K562 (cell line): Measurements from ENCODE around the gene PLCD4. TPM values are rescaled to one million over a fixed set of nuclear protein-coding genes. Genes with fewer than 3 reads are reported as not detected.

Source experiments
- ATAC-seq: fragments of 200-7000 bp; cut with Tn5 transposase; 3 replicates; pipeline ENCODE4 v1.9.1; 2020; ENCODE audit warnings: moderate library complexity
- BruUV-seq: library from RNA; stranded (reverse); fragments of 400-500 nt; replicated peaks from 2 replicates; lab custom pipeline; 2021; lab: Mats Ljungman, UMichigan
- CTCF ChIA-PET: fragments of 300-600 bp; formaldehyde crosslinking; extraction: SDS; loops from one replicate; lab custom pipeline; 2021; ENCODE audit warnings: low intra/inter-chr PET ratio; lab: Yijun Ruan, JAX
- POLR2A ChIA-PET: fragments of 300-600, 350-650 bp; sonication (Branson Sonifier 250); formaldehyde crosslinking; extraction: SDS; loops from one replicate; lab custom pipeline; 2021; ENCODE audit warnings: antibody characterized with exemption, inconsistent platforms; lab: Yijun Ruan, JAX
- DNase-seq, 4 experiments: peaks; one replicate each; pipeline versions ENCODE4 v3.0.0 to v3.0.0-alpha.2; 2011 to 2018; ENCODE audit warnings: low spot score in 3 of 4, mixed read lengths in 3 of 4; ENCODE audit errors: extremely low read depth in 1 of 4
- FAIRE-seq: peaks from 2 replicates; lab custom pipeline; 2011; peaks lifted over from hg19 to GRCh38; lab: Jason Lieb, UNC
- H2AFZ ChIP-seq: 2 replicates; pipeline ENCODE4 v1.6.0; 2011; ENCODE audit warnings: low read depth, low read length, control low read depth, inconsistent platforms
- H3K27ac ChIP-seq: fragments of 200-600 bp; 3 replicates; pipeline ENCODE4 v1.8.0; 2011; ENCODE audit warnings: low read depth, mild to moderate bottlenecking, control low read depth, inconsistent platforms, low read length, moderate library complexity, mixed read lengths; ENCODE audit errors: extremely low read depth
- H3K27me3 ChIP-seq, 2 experiments: fragments of 300-600 bp in 1 of 2; 2 replicates in 1 of 2; 3 replicates in 1 of 2; pipeline versions ENCODE4 v1.6.0 to v1.8.0; 2011; ENCODE audit warnings: inconsistent platforms in 2 of 2, low read length in 2 of 2, mild to moderate bottlenecking in 1 of 2, mixed read lengths in 1 of 2, moderate library complexity in 1 of 2; ENCODE audit not compliant: control insufficient read depth in 2 of 2, insufficient read depth in 2 of 2
- H3K36me3 ChIP-seq: fragments of 300-600 bp; 3 replicates; pipeline ENCODE4 v1.8.0; 2011; ENCODE audit warnings: mild to moderate bottlenecking, low read length, inconsistent platforms; ENCODE audit not compliant: control insufficient read depth, insufficient read depth
- H3K4me1 ChIP-seq, 2 experiments: fragments of 200-600 bp in 1 of 2; replicated peaks in 1 of 2; 2 replicates in 1 of 2; 3 replicates in 1 of 2; pipeline versions ENCODE4 v1.5.1 to v1.8.0; 2011; ENCODE audit warnings: inconsistent platforms in 2 of 2, low read length in 2 of 2, mild to moderate bottlenecking in 1 of 2, mixed read lengths in 1 of 2, moderate library complexity in 1 of 2; ENCODE audit not compliant: control insufficient read depth in 2 of 2, insufficient read depth in 2 of 2
- H3K4me2 ChIP-seq: 2 replicates; pipeline ENCODE4 v1.6.1; 2011; ENCODE audit warnings: low read length, control low read depth, inconsistent platforms, mixed read lengths; ENCODE audit not compliant: insufficient read depth
- H3K4me3 ChIP-seq: fragments of 200-600 bp; sonication (generic), shearing (Covaris generic); 2 replicates; pipeline ENCODE4 v1.5.1; 2016; ENCODE audit warnings: control low read depth, inconsistent platforms
- H3K79me2 ChIP-seq: fragments of 200-600 bp; 3 replicates; pipeline ENCODE4 v1.8.0; 2011; ENCODE audit warnings: low read length, inconsistent platforms; ENCODE audit not compliant: control insufficient read depth, insufficient read depth
- H3K9ac ChIP-seq, 2 experiments: 2 replicates each; pipeline versions ENCODE4 v1.6.0 to v1.6.1; 2011; ENCODE audit warnings: low read depth in 2 of 2, low read length in 2 of 2, control low read depth in 1 of 2, inconsistent platforms in 1 of 2, mild to moderate bottlenecking in 1 of 2, mixed read lengths in 1 of 2; ENCODE audit not compliant: insufficient read depth in 1 of 2
- H3K9me1 ChIP-seq: one replicate; pipeline ENCODE4 v1.6.0; 2011; ENCODE audit warnings: inconsistent platforms, mild to moderate bottlenecking, low read length, moderate library complexity; ENCODE audit not compliant: control insufficient read depth, insufficient read depth
- H3K9me3 ChIP-seq: replicated peaks from 2 replicates; pipeline ENCODE4 v1.5.1; 2011; ENCODE audit warnings: low read depth, low read length, inconsistent platforms; ENCODE audit not compliant: control insufficient read depth, insufficient read depth
- H4K20me1 ChIP-seq: replicated peaks from 2 replicates; pipeline ENCODE4 v1.6.1; 2011; ENCODE audit warnings: low read length, inconsistent platforms, mixed read lengths; ENCODE audit not compliant: control insufficient read depth, insufficient read depth
- ARNT ChIP-seq, 2 experiments: fragments of 450-650 bp; IDR thresholded peaks; 2 replicates each; pipeline ENCODE4 v1.6.1; 2016; ENCODE audit warnings: mild to moderate bottlenecking in 1 of 2
- CBX5 ChIP-seq: IDR thresholded peaks from 2 replicates; pipeline ENCODE4 v1.6.1; 2014; ENCODE audit warnings: low read depth, borderline replicate concordance
- CREB3L1 ChIP-seq: fragments of 450-650 bp; IDR thresholded peaks from 2 replicates; pipeline ENCODE4 v1.6.1; 2014; ENCODE audit warnings: low read depth, mild to moderate bottlenecking, moderate library complexity, borderline replicate concordance
- CREBBP ChIP-seq: IDR thresholded peaks from one replicate; pipeline ENCODE4 v1.6.1; 2012; ENCODE audit warnings: low read depth, mild to moderate bottlenecking, control low read depth, inconsistent platforms, low read length
- HDGF ChIP-seq: fragments of 450-650 bp; IDR thresholded peaks from 2 replicates; pipeline ENCODE4 v1.6.1; 2016
- HNRNPK ChIP-seq: fragments of 200-400 bp; formaldehyde crosslinking; IDR thresholded peaks from one replicate; pipeline ENCODE4 v1.6.1; 2018; ENCODE audit warnings: mild to moderate bottlenecking, low read depth, low read length; ENCODE audit not compliant: poor library complexity, severe bottlenecking
- MYNN ChIP-seq, 2 experiments: sonication (generic); formaldehyde crosslinking in 1 of 2; IDR thresholded peaks; 2 replicates each; pipeline versions ENCODE4 v1.5.0 to v1.6.1; 2016 to 2020; ENCODE audit warnings: antibody characterized with exemption in 1 of 2, missing genetic modification reagents in 1 of 2
- POLR2AphosphoS2 ChIP-seq: IDR thresholded peaks from 2 replicates; pipeline ENCODE4 v1.6.1; 2012; ENCODE audit warnings: low read length, improper control_type of control experiment
- POLR2B ChIP-seq: fragments of 450-650 bp; IDR thresholded peaks from 2 replicates; pipeline ENCODE4 v1.6.1; 2018; ENCODE audit warnings: low read depth; ENCODE audit not compliant: partially characterized antibody
- PTBP1 ChIP-seq: fragments of 200-400 bp; formaldehyde crosslinking; IDR thresholded peaks from 2 replicates; pipeline ENCODE4 v1.6.1; 2017; ENCODE audit warnings: low read depth, low read length
- RCOR1 ChIP-seq, 2 experiments: IDR thresholded peaks; 2 replicates each; pipeline ENCODE4 v1.6.1; 2012; ENCODE audit warnings: low read depth in 2 of 2, low read length in 2 of 2, borderline replicate concordance in 1 of 2, improper control_type of control experiment in 1 of 2
- TRIM28 ChIP-seq: fragments of 450-650 bp; IDR thresholded peaks from 2 replicates; pipeline ENCODE4 v1.6.1; 2017
- ZNF140 ChIP-seq: fragments of 250-450 bp; sonication (Bioruptor Pico); IDR thresholded peaks from 2 replicates; pipeline ENCODE4 v1.8.0; 2021; ENCODE audit warnings: moderate library complexity, mild to moderate bottlenecking, inconsistent platforms
- ZNF175 ChIP-seq: fragments of 200-800 bp; sonication (Bioruptor generic); IDR thresholded peaks from 2 replicates; pipeline ENCODE4 v1.6.1; 2016; ENCODE audit warnings: low read depth, mild to moderate bottlenecking, missing genetic modification characterization, missing compliant biosample characterization
- ZNF232 ChIP-seq: sonication (generic); formaldehyde crosslinking; IDR thresholded peaks from 2 replicates; pipeline ENCODE4 v1.8.0; 2022; ENCODE audit warnings: mild to moderate bottlenecking, missing genetic modification reagents
- ZNF561 ChIP-seq: fragments of 450-650 bp; formaldehyde crosslinking; conservative IDR thresholded peaks from 2 replicates; pipeline ENCODE4 v1.4.0; 2020; ENCODE audit warnings: mild to moderate bottlenecking, moderate library complexity
- WGBS: fragments of 100-300 bp; shearing (Covaris generic); methylation state at CpG from one replicate; pipeline ENCODE4 v1.1.6; 2016; ENCODE audit warnings: low coverage, mixed read lengths; ENCODE audit not compliant: insufficient coverage; ENCODE audit errors: missing lambda C conversion rate; 5-methylcytosine and 5-hydroxymethylcytosine counted together
- in situ Hi-C: fragments of 300-500 bp; cut with MboI; formaldehyde crosslinking; loops from 4 replicates; pipeline ENCODE4 v1.15.0; 2018; ENCODE audit warnings: inconsistent platforms, mixed read lengths
- intact Hi-C: fragments of 100-400 bp; cut with micrococcal nuclease; formaldehyde crosslinking; loops from 2 replicates; pipeline ENCODE4 v1.14.2; 2022
- polyA plus RNA-seq, 8 experiments: library from polyadenylated mRNA; depleted of rRNA in 4 of 8; stranded (reverse) in 5 of 8; unstranded in 3 of 8; fragments of >200 nt; fragmentation: Nextera tagmentation in 2 of 8; fragmentation: Illumina TruSeq in 1 of 8; extraction: Ambion mirVana in 2 of 8; extraction: Trizol in 1 of 8; gene quantifications; 2 replicates each; pipeline versions ENCODE4 v1.2.1 to v1.2.3, GENCODE V29; 2011 to 2014; ENCODE audit warnings: inconsistent platforms in 1 of 8, missing spikeins in 1 of 8
- total RNA-seq, 7 experiments: library from RNA; depleted of rRNA in 6 of 7; stranded (reverse); fragments of >200 nt in 6 of 7; fragmentation: Illumina TruSeq in 2 of 7; extraction: Trizol in 2 of 7; gene quantifications; 2 replicates each; pipeline versions ENCODE4 v1.2.1 to v1.2.3, GENCODE V29; 2011 to 2021; ENCODE audit warnings: low replicate concordance in 1 of 7

PLCD4 gene
- total and polyA plus RNA-seq, 9 of the 15 experiments (the other 6 are each of a cell fraction or from before 2014, with no cell fraction given), result 0.13 to 0.38 TPM; not detected in 7

- ATAC-seq (peak; percentile 38; the same call in 1 of the 3 replicates), DNase-seq (no peak), FAIRE-seq (no peak)
- peaks cover 0 to 6% of the 10 kb centered on the region in 2 experiments; a peak in 1 of 5 replicates for H3K27me3 ChIP-seq
- in situ Hi-C loops, result no loop called here
- H3K9me3 ChIP-seq, result no peaks in the 10 kb centered on the region
- no peak for TF ChIP-seq CBX5
- no peak for TF ChIP-seq ARNT (IDR thresholded peaks at IDR 0.05)
- TF ChIP-seq ZNF175 (CRISPR knock-in tag), result no peak
- TF ChIP-seq MYNN (IDR thresholded peaks at IDR 0.05), result no peak
- no peak for TF ChIP-seq MYNN (CRISPR knock-in tag; IDR thresholded peaks at IDR 0.05)
- TF ChIP-seq ZNF561 (CRISPR knock-in tag), result no peak
- TF ChIP-seq POLR2B, result no peak
- TF ChIP-seq ZNF140 (CRISPR knock-in tag), result no peak
- no peak for TF ChIP-seq RCOR1 (IDR thresholded peaks at IDR 0.05; ENCODE audit: borderline replicate concordance in 1 of 2, low read depth in 2 of 2, low read length in 2 of 2)
- no peak for TF ChIP-seq POLR2AphosphoS2
- TF ChIP-seq ZNF232 (CRISPR knock-in tag), result no peak
- TF ChIP-seq TRIM28, result no peak
- TF ChIP-seq HDGF, result no peak
- no peak for TF ChIP-seq CREBBP
- no peak for TF ChIP-seq CREB3L1
- TF ChIP-seq PTBP1, result no peak
- TF ChIP-seq HNRNPK, result no peak
- H3K4me3 ChIP-seq, result no peak overlapping the region
- H3K36me3 ChIP-seq, result no peaks in the 10 kb centered on the region
- H3K27ac ChIP-seq, result no peak overlapping the region
- H2AFZ ChIP-seq, result no peak overlapping the region
- H3K4me2 ChIP-seq, result no peak overlapping the region
- no peaks in the 10 kb centered on the region for H3K4me1 ChIP-seq
- ChIA-PET CTCF (no interaction called here), POLR2A (interaction anchor here (0.5 kb wide), 1 partner anchor 16 kb away, joined by 5 read pairs; no protein-coding TSS in a partner anchor)
- no TSS peak for BruUV-seq
- intact Hi-C loops, result no loop called here
- no peak overlapping the region for H3K9ac ChIP-seq
- no peaks in the 10 kb centered on the region for H4K20me1 ChIP-seq
- no peaks in the 10 kb centered on the region for H3K9me1 ChIP-seq
- 5% methylated on average over 4 of the region's 4 CpGs for WGBS
- H3K79me2 ChIP-seq, result no peaks in the 10 kb centered on the region
Observed at GRCh38 chr2:218627939-218628338, 20.2 kb downstream of the PLCD4 start.
